ENCODE results near the gene GRM1.

The GRM1 gene

DNA sequence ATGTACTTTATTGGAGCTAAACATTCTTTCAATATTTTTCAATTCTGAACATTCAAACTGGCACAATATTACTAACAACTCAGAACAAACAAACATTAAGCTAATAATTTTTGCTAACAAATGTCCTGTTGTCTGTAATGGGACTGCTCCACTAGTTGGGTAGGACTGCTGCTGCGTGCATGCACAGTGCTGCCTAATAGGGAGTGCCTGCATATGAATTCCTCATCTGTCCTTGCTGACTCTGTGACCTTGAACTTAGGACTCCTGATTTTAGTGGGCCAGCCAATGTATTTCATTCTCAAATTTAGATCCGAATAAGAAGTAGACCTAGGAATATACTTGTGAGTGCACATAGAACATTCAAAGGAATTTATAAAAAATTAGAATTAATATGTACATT lies 318.2 kb downstream of the GRM1 start:
- Histone ChIP-seq H3K4me1 (ENCODE audit: insufficient read depth, low read length, severe bottlenecking) (no peaks in the 10 kb centered on the region), H3K4me3 (ENCODE audit: low read depth, low read length, poor library complexity, severe bottlenecking) (no peak overlapping the region), H3K9me3 (ENCODE audit: low read length) (no peaks in the 10 kb centered on the region), H3K27ac (ENCODE audit: low read depth, low read length, poor library complexity, severe bottlenecking) (no peak overlapping the region), H3K27me3 (ENCODE audit: insufficient read depth, low read length) (no peaks in the 10 kb centered on the region), H3K36me3 (ENCODE audit: insufficient read depth, low read length) (no peaks in the 10 kb centered on the region), H2AFZ (ENCODE audit: low read length) (no peak overlapping the region), H3K4me2 (ENCODE audit: low read length) (no peak overlapping the region), H3K9ac (ENCODE audit: low read length) (no peak overlapping the region), H3K79me2 (ENCODE audit: insufficient read depth, low read length) (no peaks in the 10 kb centered on the region), H4K20me1 (ENCODE audit: insufficient read depth, low read length) (no peaks in the 10 kb centered on the region), H3K9me2 (ENCODE audit: low read depth, low read length) (no peaks in the 10 kb centered on the region), H3F3A (ENCODE audit: insufficient read depth, low read length) (no peaks in the 10 kb centered on the region)
- no peak for TF ChIP-seq CTCF (IDR thresholded peaks at IDR 0.05; ENCODE audit: low read length)
- no peak for TF ChIP-seq EZH2 (IDR thresholded peaks at IDR 0.05; ENCODE audit: borderline replicate concordance, low read length)

- no peak overlapping the region for H3K9ac ChIP-seq (ENCODE audit: low read length)
- no peak overlapping the region for H2AFZ ChIP-seq (ENCODE audit: low read length)
- no peak overlapping the region for H3K4me3 ChIP-seq (ENCODE audit: low read depth, low read length, poor library complexity, severe bottlenecking)
- no peaks in the 10 kb centered on the region for H3K9me2 ChIP-seq (ENCODE audit: low read depth, low read length)
- H3F3A ChIP-seq (ENCODE audit: insufficient read depth, low read length) = no peaks in the 10 kb centered on the region
- H3K79me2 ChIP-seq (ENCODE audit: insufficient read depth, low read length) = no peaks in the 10 kb centered on the region
- no peaks in the 10 kb centered on the region for H3K36me3 ChIP-seq (ENCODE audit: insufficient read depth, low read length)
- H3K27ac ChIP-seq (ENCODE audit: low read depth, low read length, poor library complexity, severe bottlenecking) = no peak overlapping the region
- H3K4me2 ChIP-seq (ENCODE audit: low read length) = no peak overlapping the region
- TF ChIP-seq EZH2 (IDR thresholded peaks at IDR 0.05; ENCODE audit: borderline replicate concordance, low read length) (no peak), CTCF (IDR thresholded peaks at IDR 0.05; ENCODE audit: low read length) (no peak)
- H4K20me1 ChIP-seq (ENCODE audit: insufficient read depth, low read length) = no peaks in the 10 kb centered on the region
- H3K9me3 ChIP-seq (ENCODE audit: low read length) = no peaks in the 10 kb centered on the region
- no peaks in the 10 kb centered on the region for H3K4me1 ChIP-seq (ENCODE audit: insufficient read depth, low read length, severe bottlenecking)
- H3K27me3 ChIP-seq (ENCODE audit: insufficient read depth, low read length) = no peaks in the 10 kb centered on the region
These were observed 318.8 kb downstream of the GRM1 start for GRCh38 chr6:146347690-146348089.

DNA sequence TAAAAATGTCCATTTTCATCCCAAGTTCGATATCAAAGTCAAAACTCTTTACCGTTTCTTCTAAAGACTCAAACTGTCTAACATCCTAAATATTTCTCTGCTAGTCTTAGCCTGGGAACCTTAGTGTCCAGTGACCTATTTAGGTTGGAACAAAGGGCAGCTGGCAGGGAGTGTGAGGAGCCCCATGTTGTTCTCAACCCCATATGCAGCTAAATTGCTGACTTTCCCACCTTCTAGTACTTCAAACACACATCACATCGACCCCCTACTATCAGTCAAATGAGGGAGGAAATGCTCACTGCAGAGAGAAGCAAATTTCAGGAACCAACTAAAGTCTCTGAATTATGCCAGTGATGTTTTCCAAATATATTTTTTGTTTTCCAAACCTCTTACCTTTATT lies 322.2 kb downstream of the GRM1 start:
- no peak overlapping the region for H3K4me2 ChIP-seq (ENCODE audit: low read length)
- TF ChIP-seq EZH2 (IDR thresholded peaks at IDR 0.05; ENCODE audit: borderline replicate concordance, low read length) (no peak), CTCF (IDR thresholded peaks at IDR 0.05; ENCODE audit: low read length) (no peak)

More for the DNA sequence above, 322.2 kb downstream of the GRM1 start:
- Histone ChIP-seq H4K20me1 (ENCODE audit: insufficient read depth, low read length) (no peaks in the 10 kb centered on the region), H3K9ac (ENCODE audit: low read length) (no peak overlapping the region), H3K27me3 (ENCODE audit: insufficient read depth, low read length) (no peaks in the 10 kb centered on the region), H2AFZ (ENCODE audit: low read length) (no peak overlapping the region), H3K36me3 (ENCODE audit: insufficient read depth, low read length) (no peaks in the 10 kb centered on the region), H3K4me3 (ENCODE audit: low read depth, low read length, poor library complexity, severe bottlenecking) (no peak overlapping the region), H3K9me3 (ENCODE audit: low read length) (no peaks in the 10 kb centered on the region), H3K9me2 (ENCODE audit: low read depth, low read length) (no peaks in the 10 kb centered on the region), H3K4me1 (ENCODE audit: insufficient read depth, low read length, severe bottlenecking) (no peaks in the 10 kb centered on the region), H3F3A (ENCODE audit: insufficient read depth, low read length) (no peaks in the 10 kb centered on the region), H3K79me2 (ENCODE audit: insufficient read depth, low read length) (no peaks in the 10 kb centered on the region), H3K27ac (ENCODE audit: low read depth, low read length, poor library complexity, severe bottlenecking) (no peak overlapping the region)
